NCI-H345 treated with DMSO at 0.1 percent for 48 hours (cell line): ENCODE results near the gene HSF5.
"Not testable (repeated sequence)": the region's sequence is repeated elsewhere in the genome, so short reads cannot be mapped to it uniquely, and the experiment has no call there.

ENCODE experiments used
- DNase-seq: peaks from one replicate; lab custom pipeline; 2025; ENCODE audit not compliant: unreplicated experiment; lab: John Stamatoyannopoulos, UW

HSF5 gene

DNA sequence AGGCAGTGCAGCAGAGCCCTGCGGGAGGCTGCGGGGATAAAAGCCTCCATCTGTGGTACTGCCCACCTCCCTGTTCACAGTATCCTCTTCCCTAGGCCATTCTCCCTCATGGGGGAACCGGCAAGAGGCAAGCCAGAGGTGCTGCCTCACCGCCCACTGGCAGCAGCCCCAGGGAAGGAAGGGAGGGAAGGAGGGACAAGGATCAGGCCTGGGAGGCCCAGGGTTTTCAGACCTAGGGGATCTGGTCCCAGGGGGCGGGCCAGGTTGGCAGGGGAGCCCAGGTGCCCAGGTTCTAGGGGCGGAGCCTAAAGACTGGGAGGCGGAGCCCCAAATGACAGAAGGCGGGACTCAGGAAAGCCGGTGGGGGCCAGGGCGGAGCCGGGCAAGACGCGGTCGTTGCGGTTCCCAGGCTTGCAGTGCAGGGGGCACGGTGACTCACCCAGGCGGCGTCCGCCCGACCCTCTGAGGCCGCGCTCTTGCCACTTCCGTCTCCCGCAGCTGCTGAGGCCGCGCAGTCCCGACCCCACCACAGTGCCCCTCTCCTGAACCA lies 29.2 kb upstream of the HSF5 start:
- no peak for DNase-seq

- DNase-seq, result no peak
Observed at GRCh38 chr17:58516644-58517377, 28.6 kb upstream of the HSF5 start.

DNA sequence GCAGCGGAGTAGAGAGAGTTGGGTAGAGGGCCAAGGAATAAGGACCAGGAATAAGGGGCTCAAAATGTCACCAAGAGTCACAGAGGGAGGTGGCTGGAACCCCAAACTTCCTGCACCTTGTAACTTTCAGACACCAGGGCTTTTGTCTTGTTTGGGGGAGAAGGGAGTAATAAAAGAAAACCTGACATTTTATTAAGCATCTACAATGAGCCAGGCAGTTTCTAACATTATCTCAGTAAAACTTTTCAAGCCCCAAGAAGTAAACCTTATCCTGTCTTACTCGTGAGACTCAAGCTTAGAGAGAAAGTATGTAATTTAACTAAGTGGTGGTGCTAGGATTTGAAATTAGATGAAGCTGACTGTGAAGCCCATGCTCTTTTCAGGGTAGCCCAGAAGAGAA lies 27.1 kb upstream of the HSF5 start:
- no peak for DNase-seq

GRCh38 chr17:58514770-58515157 lies 26.6 kb upstream of the HSF5 start:
- DNase-seq, result no peak

DNA sequence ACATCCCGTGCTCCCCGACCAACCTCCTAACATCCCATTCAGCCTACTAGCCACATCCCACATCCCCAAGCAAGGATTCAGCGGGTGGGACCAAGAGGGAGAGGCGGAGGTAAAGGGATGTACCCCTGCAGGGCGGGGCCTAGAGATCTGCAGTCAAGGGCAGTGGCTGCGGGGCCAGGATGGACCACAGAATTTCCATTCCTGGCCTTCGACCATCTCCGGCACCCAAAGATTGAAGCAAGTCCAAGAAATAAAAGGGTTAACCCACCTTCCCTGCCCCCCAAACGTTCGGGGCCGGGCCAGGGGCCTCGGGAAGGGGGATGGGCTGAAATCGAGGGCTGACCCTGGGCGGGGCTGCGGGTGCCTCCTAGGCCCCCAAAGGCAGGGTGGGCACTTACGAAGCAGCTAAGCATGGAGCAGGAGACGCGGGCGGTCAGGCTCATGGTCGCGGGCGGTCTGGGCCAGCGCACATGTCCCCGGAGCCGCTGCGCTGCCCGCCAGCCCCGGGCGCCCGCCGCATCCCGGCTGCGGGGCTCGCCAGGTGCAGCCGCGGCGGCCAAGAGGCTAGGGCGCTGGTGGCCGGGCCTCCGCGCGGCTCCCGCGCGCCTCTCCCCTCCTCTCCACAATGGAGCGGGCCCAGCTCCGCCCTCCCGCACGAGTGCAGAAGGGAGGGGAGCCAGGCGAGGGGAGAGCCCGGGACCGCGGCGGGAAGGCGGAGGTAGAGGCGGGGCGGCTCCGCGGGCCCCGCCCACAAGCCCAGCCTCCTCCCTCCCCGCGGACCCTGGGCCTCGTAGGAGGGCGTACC lies 26.0 kb upstream of the HSF5 start, which contains the start of gene MTMR4:
Gene MTMR4, minus strand, starts transcription at position 674 of the 805 bp plus-strand sequence. Its CDS starts 231 bp downstream, at position 443.
- peak; percentile 74 for DNase-seq

DNA sequence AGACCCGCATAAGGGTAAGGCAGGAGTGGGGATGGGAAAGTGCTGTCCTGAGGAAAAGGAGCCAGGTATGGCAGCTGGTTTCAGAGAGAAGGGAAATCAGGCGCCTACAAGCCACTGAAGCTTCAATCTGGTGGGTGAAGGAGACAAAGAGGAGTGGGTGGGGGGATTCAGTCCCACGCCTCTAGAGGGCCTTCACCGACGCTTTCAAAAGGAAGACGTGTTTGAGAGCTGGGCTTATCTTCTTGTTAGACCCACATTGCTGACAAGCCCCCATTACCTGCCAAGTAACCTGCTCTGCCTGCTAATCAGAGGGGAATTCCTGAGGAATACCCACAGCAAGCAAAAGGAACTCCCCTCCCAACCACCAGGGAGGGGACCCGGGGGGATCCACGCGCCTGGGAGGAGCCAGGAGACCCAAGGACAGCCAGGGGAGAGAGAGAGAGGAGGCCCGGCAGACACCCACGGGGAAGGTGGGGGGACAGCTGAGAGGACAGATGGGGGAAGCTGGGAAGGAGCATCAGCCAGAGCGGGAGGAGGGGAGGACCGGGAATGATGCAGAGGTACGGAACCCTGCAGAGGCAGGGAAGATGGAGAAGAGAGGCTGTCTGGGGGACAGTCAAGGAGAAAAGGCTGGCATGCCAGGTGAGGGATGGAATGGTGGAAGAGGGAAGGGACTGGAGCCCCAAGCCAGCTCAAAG lies 25.2 kb upstream of the HSF5 start:
- no peak for DNase-seq

GRCh38 chr17:58510075-58510474 lies 21.9 kb upstream of the HSF5 start:
- no peak for DNase-seq

DNA sequence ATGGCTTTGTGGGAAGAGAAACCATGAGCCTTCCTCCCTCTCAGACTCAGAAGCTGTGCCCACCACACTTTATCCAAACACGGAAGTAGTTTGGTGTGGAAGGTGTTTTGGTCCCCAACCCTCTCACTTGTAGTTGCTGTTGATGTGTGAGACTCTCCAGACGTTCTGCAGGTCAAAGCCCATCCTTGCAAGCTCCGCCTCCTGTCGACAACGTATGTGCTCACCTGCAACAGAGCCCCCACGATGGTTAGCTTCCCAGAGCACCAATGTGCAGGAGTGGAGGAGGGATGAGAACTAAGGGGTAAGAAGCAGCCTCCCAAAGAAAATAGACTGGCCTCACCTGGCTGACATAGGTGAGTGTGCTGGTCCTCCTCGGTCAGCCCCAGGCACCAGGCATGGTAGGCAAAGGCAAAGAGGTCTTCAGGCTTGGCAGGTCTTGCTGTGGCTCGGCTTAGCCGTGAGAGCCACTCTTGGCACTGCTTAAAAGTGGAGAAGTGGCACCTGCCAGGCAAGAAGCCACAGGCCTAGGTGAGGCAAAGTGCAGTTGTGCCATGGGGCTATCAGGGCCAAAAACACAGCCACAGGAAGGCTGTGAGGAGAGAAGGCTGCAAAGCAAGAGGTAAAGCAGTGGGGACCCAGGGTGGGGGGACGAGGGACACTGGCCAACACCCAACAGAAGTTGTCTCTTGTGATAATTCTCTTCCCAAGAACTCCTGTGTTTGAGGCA lies 20.3 kb upstream of the HSF5 start:
- no peak for DNase-seq

GRCh38 chr17:58507123-58507634 lies 19.0 kb upstream of the HSF5 start:
- no peak for DNase-seq

- no peak for DNase-seq
Observed at GRCh38 chr17:58506354-58507080, 18.3 kb upstream of the HSF5 start.

DNA sequence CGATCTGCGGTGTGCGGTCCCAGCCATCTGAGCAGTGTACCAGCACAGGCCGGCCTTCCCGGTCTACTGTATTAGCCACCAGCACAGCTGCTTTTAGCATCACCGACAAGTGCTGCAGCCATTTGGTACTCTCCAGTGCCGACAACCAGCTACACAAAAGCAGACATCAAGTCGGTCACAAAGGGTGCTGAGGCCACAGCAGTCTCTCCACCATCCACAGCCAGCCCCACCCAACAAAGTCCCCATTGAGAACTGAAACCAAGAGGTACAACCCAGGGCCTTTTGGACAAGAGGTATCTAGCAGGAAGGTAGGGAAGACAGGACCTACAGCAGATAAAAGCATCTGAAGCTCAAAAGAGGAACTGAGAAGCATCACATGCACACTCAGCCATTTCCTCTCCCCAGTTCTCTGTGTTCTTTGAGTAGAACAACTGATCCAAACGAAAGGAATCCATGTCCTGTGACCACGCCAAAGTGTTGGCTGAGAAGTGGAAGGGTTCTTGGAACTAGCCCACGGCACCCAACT lies 16.7 kb upstream of the HSF5 start:
- DNase-seq, result no peak

GRCh38 chr17:58503866-58504265 lies 15.7 kb upstream of the HSF5 start:
- DNase-seq, result no peak

- not testable (repeated sequence) for DNase-seq
Observed at GRCh38 chr17:58503134-58503533, 14.9 kb upstream of the HSF5 start.

DNA sequence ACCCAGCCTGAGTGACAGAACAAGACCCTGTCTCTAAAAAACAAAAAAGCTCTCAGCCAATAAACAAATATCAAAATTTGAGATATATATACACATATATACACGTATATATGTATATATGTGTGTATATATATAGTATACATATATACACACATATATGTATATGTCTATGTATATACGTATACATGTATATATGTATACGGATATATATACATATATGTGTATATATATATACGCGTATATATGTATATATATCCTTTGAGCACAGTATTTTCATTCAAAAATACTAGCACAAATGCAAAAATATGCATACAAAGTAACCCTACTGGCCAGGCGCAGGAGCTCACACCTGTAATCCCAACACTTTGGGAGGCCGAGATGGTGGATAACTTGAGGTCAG lies 13.2 kb upstream of the HSF5 start:
- no peak for DNase-seq

- DNase-seq, result no peak
Observed at GRCh38 chr17:58498177-58498828, 10.1 kb upstream of the HSF5 start.

DNA sequence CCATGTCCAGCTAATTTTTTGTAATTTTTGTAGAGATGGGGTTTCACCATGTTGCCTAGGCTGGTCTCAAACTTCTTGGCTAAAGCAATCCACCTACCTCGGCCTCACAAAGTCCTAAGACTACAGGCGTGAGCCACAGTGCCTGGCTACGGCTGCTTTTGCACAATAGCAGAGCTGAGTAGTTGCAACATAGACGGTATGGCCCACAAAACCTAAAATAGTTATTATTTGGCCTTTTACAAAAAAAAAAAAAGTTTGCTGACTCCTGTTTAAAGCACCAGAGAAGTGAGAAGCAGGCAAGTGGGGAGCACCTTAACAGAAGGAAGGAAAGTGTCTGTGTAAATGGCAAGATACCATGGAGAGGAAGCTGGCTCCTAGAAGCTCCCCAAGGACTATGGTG lies 5.3 kb upstream of the HSF5 start:
- no peak for DNase-seq

DNA sequence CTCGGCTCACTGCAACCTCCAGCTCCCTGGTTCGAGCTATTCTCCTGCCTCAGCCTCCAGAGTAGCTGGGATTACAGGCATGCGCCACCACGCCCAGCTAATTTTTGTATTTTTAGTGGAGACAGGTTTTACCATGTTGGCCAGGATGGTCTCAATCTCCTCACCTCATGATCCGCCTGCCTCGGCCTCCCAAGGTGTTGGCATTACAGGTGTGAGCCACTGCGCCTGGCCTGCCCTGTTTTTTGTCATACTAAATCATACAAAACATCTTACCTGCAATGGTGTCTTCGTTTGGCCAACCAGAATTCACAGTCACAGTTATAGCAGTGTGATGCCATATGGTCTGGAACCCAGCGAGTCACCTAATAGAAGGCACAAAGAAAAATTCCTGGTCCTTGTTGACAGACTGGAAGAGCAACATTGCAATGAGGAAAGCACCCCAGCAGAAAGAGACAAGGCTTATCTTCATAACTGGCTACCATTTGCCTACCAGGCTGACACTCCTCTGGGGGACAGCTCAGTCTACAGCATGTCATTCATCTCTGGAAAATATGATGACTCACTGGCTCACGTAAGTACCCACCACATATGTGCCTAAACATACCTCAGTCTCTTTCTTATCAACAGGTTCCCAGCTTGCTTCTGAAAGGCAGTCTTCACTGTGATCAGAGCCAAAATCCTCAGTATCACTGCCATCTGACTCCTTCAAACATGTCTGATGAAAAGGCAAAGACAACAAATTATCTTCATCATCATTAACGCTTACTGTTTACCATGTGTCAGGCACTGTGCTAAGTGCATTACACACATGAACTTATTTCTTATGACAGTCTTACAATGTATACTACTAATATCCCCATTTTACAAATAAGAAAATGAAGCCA lies 4.3 kb upstream of the HSF5 start:
- no peak for DNase-seq

GRCh38 chr17:58491510-58492045 lies 3.4 kb upstream of the HSF5 start:
- no peak for DNase-seq
